Left lung (tissue), 10 donors: ENCODE measurements around the gene HADHA. TPM values are rescaled to one million over a fixed set of nuclear protein-coding genes. Genes with fewer than 3 reads are reported as not detected.
"Not testable (repeated sequence)": the region's sequence is repeated elsewhere in the genome, so short reads cannot be mapped to it uniquely, and the experiment has no call there.

ENCODE experiments used
- ATAC-seq: fragments of 200-7000 bp; cut with Tn5 transposase; one replicate; pipeline ENCODE4 v1.9.1; 2020; ENCODE audit warnings: moderate library complexity
- DNase-seq, 4 donors: peaks; one replicate each; pipeline ENCODE4 v3.0.0-alpha.2; 2013 to 2020
- H3K27ac ChIP-seq, 2 donors: fragments of 200-600 bp; sonication (generic) in 1 of 2; one replicate each; pipeline versions ENCODE4 v1.5.0 to v1.8.0; 2020 to 2021
- H3K27me3 ChIP-seq, 2 donors: fragments of 200-600 bp; sonication (generic) in 1 of 2; one replicate each; pipeline versions ENCODE4 v1.5.0 to v1.8.0; 2020 to 2021
- H3K36me3 ChIP-seq, 2 donors: fragments of 200-600 bp; sonication (generic) in 1 of 2; one replicate each; pipeline versions ENCODE4 v1.5.0 to v1.8.0; 2020 to 2021
- H3K4me1 ChIP-seq, 2 donors: fragments of 200-600 bp; one replicate each; pipeline ENCODE4 v1.8.0; 2021
- H3K4me3 ChIP-seq, 2 donors: fragments of 200-600 bp; sonication (generic) in 1 of 2; one replicate each; pipeline versions ENCODE4 v1.5.0 to v1.8.0; 2020 to 2021; ENCODE audit warnings: mild to moderate bottlenecking in 1 of 2
- H3K9me3 ChIP-seq, 2 donors: fragments of 200-600 bp; sonication (generic) in 1 of 2; one replicate each; pipeline versions ENCODE4 v1.5.0 to v1.8.0; 2020 to 2021
- intact Hi-C, 2 donors: fragments of 100-400 bp; cut with DNase I; formaldehyde crosslinking; loops; one replicate each; pipeline versions ENCODE4 v1.11.2 to v1.14.2; 2022
- polyA plus RNA-seq, 6 donors: library from polyadenylated mRNA; unstranded; fragments of 120-200 nt; gene quantifications; one replicate each; pipeline ENCODE4 v1.2.1, GENCODE V29; 2013; ENCODE audit not compliant: insufficient read length in 6 of 6
- total RNA-seq, 2 donors: library from RNA; stranded (reverse); fragmentation: NEBNext Ultra II Directional; extraction: Animal tissue kit (Norgen Biotek cat#: 25700); gene quantifications; one replicate each; pipeline ENCODE4 v1.2.1, GENCODE V29; 2021
- TF ChIP-seq, protein P1 (sequence below), 2 donors: fragments of 200-600 bp; sonication (generic) in 1 of 2; IDR thresholded peaks; one replicate each; pipeline versions ENCODE4 v1.5.0 to v1.8.0; 2021; ENCODE audit warnings: antibody characterized with exemption in 2 of 2
- donor health status: DM: no; HTN: yes; CAD: no.
- donor health status: DM: no; HTN: no; CAD: no.

Gene HADHA
- total and polyA plus RNA-seq, 8 donors = 126 to 241 (median 198) TPM

DNA sequence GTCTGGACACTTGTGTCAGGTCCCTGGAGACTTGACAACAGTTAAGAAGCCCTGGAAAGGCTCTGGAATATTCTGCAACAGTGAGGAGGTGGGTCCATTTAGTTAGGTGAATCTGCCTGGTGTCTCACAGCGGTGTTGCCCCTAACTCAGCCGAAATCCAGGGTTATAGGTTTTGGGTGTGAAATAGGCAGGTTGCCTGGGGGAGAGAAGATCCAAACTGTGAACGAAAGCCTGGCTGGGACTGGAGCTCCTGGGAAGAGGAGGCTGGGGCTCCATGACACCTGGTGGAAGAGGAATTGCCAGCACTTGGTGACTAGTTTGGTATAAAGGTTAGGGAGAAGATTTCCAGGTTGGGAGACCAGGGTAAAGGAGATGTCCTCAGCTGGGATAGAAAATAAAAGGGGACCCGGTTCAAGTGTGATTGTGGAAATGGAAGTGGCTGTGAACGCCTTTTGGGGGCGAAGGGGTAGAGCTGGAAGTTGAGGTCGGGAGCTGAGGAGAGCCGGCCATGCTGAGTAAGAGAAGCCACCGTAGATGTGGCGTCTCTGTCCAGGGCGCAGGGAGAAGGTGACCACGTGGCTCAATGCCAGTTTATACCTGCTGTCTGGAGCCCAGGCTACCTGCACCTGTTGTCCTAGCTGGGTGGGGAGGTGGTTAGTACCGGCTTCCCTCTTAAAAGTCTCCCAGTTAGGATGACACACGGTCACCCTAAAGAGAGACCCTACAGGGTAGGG lies 74.6 kb downstream of the HADHA start:
- Histone ChIP-seq H3K27me3 (peaks cover 24 to 39% of the 10 kb centered on the region in 2 donors), H3K4me1 (peaks cover 7 to 19% of the 10 kb centered on the region in 2 donors), H3K27ac (no peak overlapping the region), H3K36me3 (no peaks in the 10 kb centered on the region), H3K9me3 (no peaks in the 10 kb centered on the region), H3K4me3 (no peak overlapping the region)
- ATAC-seq (no peak), DNase-seq (no peak)
- TF ChIP-seq, protein P1, sequence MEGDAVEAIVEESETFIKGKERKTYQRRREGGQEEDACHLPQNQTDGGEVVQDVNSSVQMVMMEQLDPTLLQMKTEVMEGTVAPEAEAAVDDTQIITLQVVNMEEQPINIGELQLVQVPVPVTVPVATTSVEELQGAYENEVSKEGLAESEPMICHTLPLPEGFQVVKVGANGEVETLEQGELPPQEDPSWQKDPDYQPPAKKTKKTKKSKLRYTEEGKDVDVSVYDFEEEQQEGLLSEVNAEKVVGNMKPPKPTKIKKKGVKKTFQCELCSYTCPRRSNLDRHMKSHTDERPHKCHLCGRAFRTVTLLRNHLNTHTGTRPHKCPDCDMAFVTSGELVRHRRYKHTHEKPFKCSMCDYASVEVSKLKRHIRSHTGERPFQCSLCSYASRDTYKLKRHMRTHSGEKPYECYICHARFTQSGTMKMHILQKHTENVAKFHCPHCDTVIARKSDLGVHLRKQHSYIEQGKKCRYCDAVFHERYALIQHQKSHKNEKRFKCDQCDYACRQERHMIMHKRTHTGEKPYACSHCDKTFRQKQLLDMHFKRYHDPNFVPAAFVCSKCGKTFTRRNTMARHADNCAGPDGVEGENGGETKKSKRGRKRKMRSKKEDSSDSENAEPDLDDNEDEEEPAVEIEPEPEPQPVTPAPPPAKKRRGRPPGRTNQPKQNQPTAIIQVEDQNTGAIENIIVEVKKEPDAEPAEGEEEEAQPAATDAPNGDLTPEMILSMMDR (IDR thresholded peaks at IDR 0.05) = no peak
- intact Hi-C loops = no loop called here

DNA sequence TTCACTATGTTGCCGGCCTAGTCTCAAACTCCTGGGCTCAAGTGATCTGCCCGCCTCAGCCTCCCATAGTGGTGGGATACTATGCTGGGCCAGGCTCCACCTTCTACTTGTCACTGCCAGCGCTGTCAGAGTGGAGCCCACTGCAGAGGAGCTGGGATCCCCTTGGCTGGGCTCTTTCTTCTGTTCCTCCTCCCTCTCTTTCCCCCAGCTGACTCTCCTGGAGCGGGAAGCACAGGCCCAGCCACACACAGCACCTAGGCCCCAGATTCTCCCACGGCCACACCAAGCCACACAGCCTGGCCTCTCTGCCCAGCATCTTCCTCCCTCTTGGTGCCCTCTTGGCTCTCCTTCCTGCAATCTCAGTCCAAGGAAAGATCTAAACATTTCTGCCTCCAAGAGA lies 75.2 kb downstream of the HADHA start:
- Histone ChIP-seq H3K4me3 (no peak overlapping the region), H3K27me3 (peaks cover 19 to 32% of the 10 kb centered on the region in 2 donors), H3K9me3 (no peaks in the 10 kb centered on the region), H3K36me3 (no peaks in the 10 kb centered on the region), H3K27ac (no peak overlapping the region), H3K4me1 (peaks cover 7 to 17% of the 10 kb centered on the region in 2 donors)
- TF ChIP-seq, protein P1 (IDR thresholded peaks at IDR 0.05) = no peak
- intact Hi-C loops = no loop called here
- ATAC-seq (no peak), DNase-seq (no peak)

DNA sequence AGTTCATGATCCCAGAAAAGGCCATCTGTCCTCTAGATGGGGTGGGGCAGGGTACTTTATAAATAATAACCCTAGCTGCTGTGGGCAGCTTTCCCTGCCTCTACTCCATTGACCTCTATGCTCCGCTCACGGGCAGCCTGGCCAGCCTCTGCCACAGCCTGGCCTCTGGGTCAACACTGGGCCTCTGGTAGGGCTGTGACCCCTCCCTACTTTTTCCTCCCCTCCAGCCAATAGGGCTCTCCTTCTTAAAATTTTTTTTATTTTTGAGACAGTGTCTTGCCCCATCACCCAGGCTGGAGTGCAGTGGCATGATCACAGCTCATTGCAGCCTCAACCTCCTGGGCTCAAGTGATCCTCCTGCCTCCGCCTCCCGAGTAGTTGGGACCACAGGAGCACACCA lies 75.6 kb downstream of the HADHA start:
- H3K4me3 ChIP-seq = no peak overlapping the region
- peaks cover 7 to 13% of the 10 kb centered on the region in 2 donors for H3K4me1 ChIP-seq
- H3K9me3 ChIP-seq = no peaks in the 10 kb centered on the region
- H3K27me3 ChIP-seq = peaks cover 14 to 28% of the 10 kb centered on the region in 2 donors
- ATAC-seq (no peak), DNase-seq (no peak)
- intact Hi-C loops = no loop called here
- TF ChIP-seq, protein P1 (IDR thresholded peaks at IDR 0.05) = no peak
- no peaks in the 10 kb centered on the region for H3K36me3 ChIP-seq
- H3K27ac ChIP-seq = no peak overlapping the region

DNA sequence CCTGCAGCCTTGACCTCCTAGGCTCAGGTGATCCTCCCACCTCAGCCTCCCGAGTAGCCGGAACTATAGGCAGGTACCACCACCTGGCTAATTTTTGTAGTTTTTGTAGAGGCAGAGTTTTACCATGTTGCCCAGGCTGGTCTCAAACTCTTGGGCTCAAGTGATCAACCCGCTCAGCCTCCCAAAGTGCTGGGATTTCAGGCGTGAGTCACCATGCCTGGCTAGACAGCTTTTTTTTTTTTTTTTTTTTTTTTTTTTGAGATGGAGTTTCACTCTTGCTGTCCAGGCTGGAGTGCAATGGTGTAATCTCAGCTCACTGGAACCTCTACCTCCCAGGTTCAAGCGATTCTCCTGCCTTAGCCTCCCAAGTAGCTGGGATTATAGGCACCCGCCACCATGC lies 77.9 kb downstream of the HADHA start:
- ATAC-seq, H3K4me1 ChIP-seq, H3K27me3 ChIP-seq, intact Hi-C loops, H3K9me3 ChIP-seq, DNase-seq, H3K4me3 ChIP-seq, H3K27ac ChIP-seq, H3K36me3 ChIP-seq: not testable (repeated sequence)

DNA sequence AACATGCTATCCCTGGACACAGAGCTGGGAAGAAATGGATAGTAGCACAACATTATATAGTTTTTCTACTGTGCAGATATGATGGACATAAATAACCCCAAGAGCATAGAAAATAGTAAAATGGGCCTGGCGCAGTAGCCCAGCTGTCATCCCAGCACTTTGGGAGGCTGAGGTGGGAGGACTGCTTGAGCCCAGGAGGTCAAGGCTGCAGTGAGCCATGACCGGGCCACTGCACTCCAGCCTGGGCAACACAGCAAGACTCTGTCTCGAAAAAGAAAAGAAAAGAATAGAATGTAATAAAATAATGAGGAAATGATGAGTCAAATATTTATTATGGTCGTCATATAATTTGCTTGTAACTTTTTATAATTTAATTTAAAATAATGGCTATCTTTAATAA lies 79.0 kb downstream of the HADHA start:
- no peak for ATAC-seq
- intact Hi-C loops = no loop called here
- Histone ChIP-seq H3K4me3 (no peak overlapping the region), H3K27ac (no peak overlapping the region), H3K36me3 (no peaks in the 10 kb centered on the region), H3K9me3 (no peaks in the 10 kb centered on the region), H3K4me1 (no peaks in the 10 kb centered on the region), H3K27me3 (no peaks in the 10 kb centered on the region)
- no peak for DNase-seq
- TF ChIP-seq, protein P1 (IDR thresholded peaks at IDR 0.05) = no peak
